ENCODE results near the gene TM4SF18.

The TM4SF18 gene

DNA sequence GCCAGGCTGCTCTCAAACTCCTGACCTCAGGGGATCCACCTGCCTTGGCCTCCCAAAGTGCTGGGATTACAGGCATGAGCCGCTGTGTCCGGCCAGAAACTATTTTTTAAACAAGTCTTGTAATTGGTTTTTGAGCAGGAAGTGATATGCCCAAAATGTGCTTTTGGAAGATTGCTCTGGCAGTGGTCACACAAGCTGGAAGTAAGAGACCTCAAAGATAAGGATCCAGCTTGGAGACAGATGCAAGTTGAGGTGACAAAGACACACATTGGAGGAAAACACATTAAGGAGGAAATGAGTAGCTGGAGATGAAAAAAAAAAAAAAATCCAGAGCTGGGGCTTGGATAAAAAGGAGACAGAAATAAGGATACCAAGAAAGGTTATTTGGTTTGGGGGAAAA, 6.3 kb downstream of the TM4SF18 start (continued):
- TF ChIP-seq ZNF565 (CRISPR knock-in tag; conservative IDR thresholded peaks at IDR 0.05; ENCODE audit: low read depth) (no peak), ZC3H10 (CRISPR knock-in tag; IDR thresholded peaks at IDR 0.05) (no peak), ZFP3 (CRISPR knock-in tag; IDR thresholded peaks at IDR 0.05) (no peak)

DNA sequence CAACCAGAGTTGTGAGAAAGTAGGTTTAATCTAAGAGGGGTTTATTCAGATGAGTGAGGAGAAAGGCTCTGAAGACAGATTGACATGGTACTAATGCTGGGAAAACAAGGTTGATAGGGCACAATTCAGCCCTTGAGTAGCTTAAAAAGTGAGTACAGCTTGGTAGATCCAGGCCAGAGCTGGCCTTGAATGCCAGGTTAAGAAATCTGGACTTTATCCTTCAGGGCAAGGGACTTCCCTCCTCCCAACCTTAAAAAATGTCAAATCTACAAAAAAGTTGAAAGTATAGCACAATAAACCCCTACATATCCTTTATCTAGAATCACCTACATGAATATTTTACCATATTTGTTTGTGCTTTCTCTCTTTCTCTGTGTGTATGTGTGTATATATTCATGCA, 7.9 kb downstream of the TM4SF18 start:
- TF ChIP-seq ZFP30 (CRISPR knock-in tag; IDR thresholded peaks at IDR 0.05), result no peak
- TF ChIP-seq, protein P1, sequence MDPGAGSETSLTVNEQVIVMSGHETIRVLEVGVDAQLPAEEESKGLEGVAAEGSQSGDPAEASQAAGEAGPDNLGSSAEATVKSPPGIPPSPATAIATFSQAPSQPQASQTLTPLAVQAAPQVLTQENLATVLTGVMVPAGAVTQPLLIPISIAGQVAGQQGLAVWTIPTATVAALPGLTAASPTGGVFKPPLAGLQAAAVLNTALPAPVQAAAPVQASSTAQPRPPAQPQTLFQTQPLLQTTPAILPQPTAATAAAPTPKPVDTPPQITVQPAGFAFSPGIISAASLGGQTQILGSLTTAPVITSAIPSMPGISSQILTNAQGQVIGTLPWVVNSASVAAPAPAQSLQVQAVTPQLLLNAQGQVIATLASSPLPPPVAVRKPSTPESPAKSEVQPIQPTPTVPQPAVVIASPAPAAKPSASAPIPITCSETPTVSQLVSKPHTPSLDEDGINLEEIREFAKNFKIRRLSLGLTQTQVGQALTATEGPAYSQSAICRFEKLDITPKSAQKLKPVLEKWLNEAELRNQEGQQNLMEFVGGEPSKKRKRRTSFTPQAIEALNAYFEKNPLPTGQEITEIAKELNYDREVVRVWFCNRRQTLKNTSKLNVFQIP (CRISPR knock-in tag; IDR thresholded peaks at IDR 0.05; ENCODE audit: borderline replicate concordance, low read depth), result no peak
- TF ChIP-seq ZFP3 (CRISPR knock-in tag; IDR thresholded peaks at IDR 0.05), result no peak
- no peak for TF ChIP-seq ESRRG (CRISPR knock-in tag; IDR thresholded peaks at IDR 0.05)
- TF ChIP-seq CSDC2 (CRISPR knock-in tag; IDR thresholded peaks at IDR 0.05), result no peak
- no peak for ATAC-seq

DNA sequence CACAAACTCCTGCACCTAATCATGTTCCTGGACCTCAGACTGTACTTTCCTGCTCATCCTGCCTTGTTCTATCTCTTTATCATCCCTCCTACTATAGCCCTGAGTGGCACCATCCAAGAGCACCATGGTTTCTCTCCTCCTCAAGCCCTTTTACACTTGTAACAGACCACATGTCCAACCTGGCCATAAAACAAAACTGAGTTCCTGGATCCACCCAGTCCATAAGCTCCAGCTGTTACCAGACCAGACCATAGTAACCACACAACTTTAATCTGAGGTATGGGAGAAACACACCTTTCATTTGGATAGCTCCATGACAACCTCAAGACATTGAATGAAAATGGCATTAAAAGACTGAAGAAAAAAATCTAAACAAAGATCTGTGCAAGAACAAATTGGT, 9.1 kb downstream of the TM4SF18 start:
- ATAC-seq, result no peak
- TF ChIP-seq RARB (CRISPR knock-in tag; IDR thresholded peaks at IDR 0.05) (no peak), ISL1 (CRISPR knock-in tag; IDR thresholded peaks at IDR 0.05) (no peak), TCF4 (CRISPR knock-in tag; IDR thresholded peaks at IDR 0.05; ENCODE audit: borderline replicate concordance) (no peak), ZNF70 (CRISPR knock-in tag; IDR thresholded peaks at IDR 0.05) (no peak)
- TF ChIP-seq, protein P2, sequence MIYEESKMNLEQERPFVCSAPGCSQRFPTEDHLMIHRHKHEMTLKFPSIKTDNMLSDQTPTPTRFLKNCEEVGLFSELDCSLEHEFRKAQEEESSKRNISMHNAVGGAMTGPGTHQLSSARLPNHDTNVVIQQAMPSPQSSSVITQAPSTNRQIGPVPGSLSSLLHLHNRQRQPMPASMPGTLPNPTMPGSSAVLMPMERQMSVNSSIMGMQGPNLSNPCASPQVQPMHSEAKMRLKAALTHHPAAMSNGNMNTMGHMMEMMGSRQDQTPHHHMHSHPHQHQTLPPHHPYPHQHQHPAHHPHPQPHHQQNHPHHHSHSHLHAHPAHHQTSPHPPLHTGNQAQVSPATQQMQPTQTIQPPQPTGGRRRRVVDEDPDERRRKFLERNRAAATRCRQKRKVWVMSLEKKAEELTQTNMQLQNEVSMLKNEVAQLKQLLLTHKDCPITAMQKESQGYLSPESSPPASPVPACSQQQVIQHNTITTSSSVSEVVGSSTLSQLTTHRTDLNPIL (CRISPR knock-in tag; IDR thresholded peaks at IDR 0.05; ENCODE audit: low read depth), result no peak

DNA sequence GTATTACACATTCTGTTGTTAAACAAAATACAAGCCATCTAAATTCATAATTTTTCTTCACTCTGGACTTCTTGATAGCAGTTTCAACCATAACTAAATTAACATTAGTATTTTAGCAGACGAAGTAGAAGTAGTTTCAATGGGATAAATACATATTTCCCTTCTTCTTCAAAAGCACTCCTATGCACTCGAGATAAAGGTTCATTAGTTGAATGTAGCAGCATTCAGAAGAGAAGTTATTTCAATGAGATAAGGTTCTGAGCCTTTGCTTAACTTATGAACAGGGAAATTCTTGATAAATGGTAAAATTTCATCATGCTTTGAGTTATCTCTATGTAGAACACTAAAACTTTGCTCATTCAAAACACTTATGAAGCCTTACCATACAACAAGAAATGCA, 11.8 kb downstream of the TM4SF18 start:
- TF ChIP-seq ZNF565 (CRISPR knock-in tag; conservative IDR thresholded peaks at IDR 0.05; ENCODE audit: low read depth), result no peak
- TF ChIP-seq BACH2 (CRISPR knock-in tag; IDR thresholded peaks at IDR 0.05; ENCODE audit: borderline replicate concordance), result no peak
- no peak for TF ChIP-seq TOX (CRISPR knock-in tag; IDR thresholded peaks at IDR 0.05; ENCODE audit: borderline replicate concordance)
- no peak for TF ChIP-seq CSDC2 (CRISPR knock-in tag; IDR thresholded peaks at IDR 0.05)
- TF ChIP-seq, protein P3, sequence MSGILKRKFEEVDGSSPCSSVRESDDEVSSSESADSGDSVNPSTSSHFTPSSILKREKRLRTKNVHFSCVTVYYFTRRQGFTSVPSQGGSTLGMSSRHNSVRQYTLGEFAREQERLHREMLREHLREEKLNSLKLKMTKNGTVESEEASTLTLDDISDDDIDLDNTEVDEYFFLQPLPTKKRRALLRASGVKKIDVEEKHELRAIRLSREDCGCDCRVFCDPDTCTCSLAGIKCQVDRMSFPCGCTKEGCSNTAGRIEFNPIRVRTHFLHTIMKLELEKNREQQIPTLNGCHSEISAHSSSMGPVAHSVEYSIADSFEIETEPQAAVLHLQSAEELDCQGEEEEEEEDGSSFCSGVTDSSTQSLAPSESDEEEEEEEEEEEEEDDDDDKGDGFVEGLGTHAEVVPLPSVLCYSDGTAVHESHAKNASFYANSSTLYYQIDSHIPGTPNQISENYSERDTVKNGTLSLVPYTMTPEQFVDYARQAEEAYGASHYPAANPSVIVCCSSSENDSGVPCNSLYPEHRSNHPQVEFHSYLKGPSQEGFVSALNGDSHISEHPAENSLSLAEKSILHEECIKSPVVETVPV (CRISPR knock-in tag; IDR thresholded peaks at IDR 0.05), result no peak
- no peak for TF ChIP-seq SNAI2 (CRISPR knock-in tag; IDR thresholded peaks at IDR 0.05)
- TF ChIP-seq, protein P2 (CRISPR knock-in tag; IDR thresholded peaks at IDR 0.05; ENCODE audit: low read depth), result no peak
- TF ChIP-seq ZFP30 (CRISPR knock-in tag; IDR thresholded peaks at IDR 0.05), result no peak
- no peak for TF ChIP-seq PPARA (CRISPR knock-in tag; IDR thresholded peaks at IDR 0.05; ENCODE audit: borderline replicate concordance)
- TF ChIP-seq TCF4 (CRISPR knock-in tag; IDR thresholded peaks at IDR 0.05; ENCODE audit: borderline replicate concordance), result no peak
- TF ChIP-seq, protein P1 (CRISPR knock-in tag; IDR thresholded peaks at IDR 0.05; ENCODE audit: borderline replicate concordance, low read depth), result no peak
- TF ChIP-seq ESRRG (CRISPR knock-in tag; IDR thresholded peaks at IDR 0.05), result no peak
- no peak for TF ChIP-seq ARNTL (CRISPR knock-in tag; IDR thresholded peaks at IDR 0.05; ENCODE audit: borderline replicate concordance, low read depth)
- no peak for ATAC-seq

DNA sequence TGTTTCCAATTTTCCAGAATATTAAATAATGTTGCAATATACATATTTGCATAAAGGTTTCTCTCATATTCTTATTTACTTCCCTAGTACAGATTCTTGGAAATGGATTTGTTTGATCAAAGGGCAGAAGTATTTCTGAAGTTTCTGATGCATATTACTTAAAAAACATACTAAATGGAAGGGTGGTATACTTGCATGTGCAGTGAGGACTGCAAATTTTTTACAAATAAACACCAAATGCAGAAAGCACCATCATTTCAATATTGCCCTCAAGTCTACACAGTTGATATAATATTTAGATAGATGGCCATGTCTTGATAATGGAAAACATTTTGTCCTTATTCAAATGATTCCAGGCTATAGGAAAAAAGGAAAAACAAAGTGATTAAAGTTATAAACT, 12.3 kb downstream of the TM4SF18 start:
- TF ChIP-seq, protein P4, sequence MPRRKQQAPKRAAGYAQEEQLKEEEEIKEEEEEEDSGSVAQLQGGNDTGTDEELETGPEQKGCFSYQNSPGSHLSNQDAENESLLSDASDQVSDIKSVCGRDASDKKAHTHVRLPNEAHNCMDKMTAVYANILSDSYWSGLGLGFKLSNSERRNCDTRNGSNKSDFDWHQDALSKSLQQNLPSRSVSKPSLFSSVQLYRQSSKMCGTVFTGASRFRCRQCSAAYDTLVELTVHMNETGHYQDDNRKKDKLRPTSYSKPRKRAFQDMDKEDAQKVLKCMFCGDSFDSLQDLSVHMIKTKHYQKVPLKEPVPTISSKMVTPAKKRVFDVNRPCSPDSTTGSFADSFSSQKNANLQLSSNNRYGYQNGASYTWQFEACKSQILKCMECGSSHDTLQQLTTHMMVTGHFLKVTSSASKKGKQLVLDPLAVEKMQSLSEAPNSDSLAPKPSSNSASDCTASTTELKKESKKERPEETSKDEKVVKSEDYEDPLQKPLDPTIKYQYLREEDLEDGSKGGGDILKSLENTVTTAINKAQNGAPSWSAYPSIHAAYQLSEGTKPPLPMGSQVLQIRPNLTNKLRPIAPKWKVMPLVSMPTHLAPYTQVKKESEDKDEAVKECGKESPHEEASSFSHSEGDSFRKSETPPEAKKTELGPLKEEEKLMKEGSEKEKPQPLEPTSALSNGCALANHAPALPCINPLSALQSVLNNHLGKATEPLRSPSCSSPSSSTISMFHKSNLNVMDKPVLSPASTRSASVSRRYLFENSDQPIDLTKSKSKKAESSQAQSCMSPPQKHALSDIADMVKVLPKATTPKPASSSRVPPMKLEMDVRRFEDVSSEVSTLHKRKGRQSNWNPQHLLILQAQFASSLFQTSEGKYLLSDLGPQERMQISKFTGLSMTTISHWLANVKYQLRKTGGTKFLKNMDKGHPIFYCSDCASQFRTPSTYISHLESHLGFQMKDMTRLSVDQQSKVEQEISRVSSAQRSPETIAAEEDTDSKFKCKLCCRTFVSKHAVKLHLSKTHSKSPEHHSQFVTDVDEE (CRISPR knock-in tag; IDR thresholded peaks at IDR 0.05), result no peak
- TF ChIP-seq, protein P1 (CRISPR knock-in tag; IDR thresholded peaks at IDR 0.05; ENCODE audit: borderline replicate concordance, low read depth), result no peak
- TF ChIP-seq ESRRG (CRISPR knock-in tag; IDR thresholded peaks at IDR 0.05), result no peak
- TF ChIP-seq PPARA (CRISPR knock-in tag; IDR thresholded peaks at IDR 0.05; ENCODE audit: borderline replicate concordance), result no peak
- no peak for TF ChIP-seq ZFP30 (CRISPR knock-in tag; IDR thresholded peaks at IDR 0.05)
- no peak for TF ChIP-seq ARNTL (CRISPR knock-in tag; IDR thresholded peaks at IDR 0.05; ENCODE audit: borderline replicate concordance, low read depth)
- TF ChIP-seq ISL1 (CRISPR knock-in tag; IDR thresholded peaks at IDR 0.05), result no peak
- ATAC-seq, result no peak
